ENCODE results near the gene JADE2. TPM values are rescaled to one million over a fixed set of nuclear protein-coding genes. Genes with fewer than 3 reads are reported as not detected.
"Not testable (repeated sequence)": the region's sequence is repeated elsewhere in the genome, so short reads cannot be mapped to it uniquely, and the experiment has no call there.

The JADE2 gene
- total RNA-seq, 1 donor from 2014 or later = 70.2 TPM

GRCh38 chr5:134511796-134512660 is 13.4 kb upstream of the JADE2 start:
- Mint-ChIP-seq H3K36me3 (ENCODE audit: low read depth) (no peaks in the 10 kb centered on the region), H3K27me3 (ENCODE audit: insufficient read depth) (no peaks in the 10 kb centered on the region), H3K4me1 (ENCODE audit: low read depth) (peaks cover 39% of the 10 kb centered on the region), H3K9me3 (no peaks in the 10 kb centered on the region), H3K4me3 (no peak overlapping the region), H3K27ac (peak overlapping the region; percentile 40)
- intact Hi-C loops (cut with micrococcal nuclease) = loop anchor here (1.0 to 2.0 kb wide), 2 partner anchors 9 to 13 kb away; partner anchors contain the start of gene JADE2
- no peak for DNase-seq (ENCODE audit: low spot score)

- Mint-ChIP-seq H3K4me3 (no peak overlapping the region), H3K27me3 (ENCODE audit: insufficient read depth) (no peaks in the 10 kb centered on the region), H3K27ac (no peak overlapping the region), H3K9me3 (no peaks in the 10 kb centered on the region), H3K36me3 (ENCODE audit: low read depth) (no peaks in the 10 kb centered on the region), H3K4me1 (ENCODE audit: low read depth) (peaks cover 33% of the 10 kb centered on the region)
- DNase-seq (ENCODE audit: low spot score) = no peak
- intact Hi-C loops (cut with micrococcal nuclease) = no loop called here
Measured at GRCh38 chr5:134512661-134512999, 12.8 kb upstream of the JADE2 start.

- H3K27me3 Mint-ChIP-seq (ENCODE audit: insufficient read depth) = peaks cover 5% of the 10 kb centered on the region
- intact Hi-C loops (cut with micrococcal nuclease) = no loop called here
- H3K27ac Mint-ChIP-seq = no peak overlapping the region
- peaks cover 14% of the 10 kb centered on the region for H3K4me1 Mint-ChIP-seq (ENCODE audit: low read depth)
- no peaks in the 10 kb centered on the region for H3K36me3 Mint-ChIP-seq (ENCODE audit: low read depth)
- DNase-seq (ENCODE audit: low spot score) = no peak
- no peak overlapping the region for H3K4me3 Mint-ChIP-seq
- H3K9me3 Mint-ChIP-seq = no peaks in the 10 kb centered on the region
Measured at GRCh38 chr5:134515801-134516200, 9.7 kb upstream of the JADE2 start.

DNA sequence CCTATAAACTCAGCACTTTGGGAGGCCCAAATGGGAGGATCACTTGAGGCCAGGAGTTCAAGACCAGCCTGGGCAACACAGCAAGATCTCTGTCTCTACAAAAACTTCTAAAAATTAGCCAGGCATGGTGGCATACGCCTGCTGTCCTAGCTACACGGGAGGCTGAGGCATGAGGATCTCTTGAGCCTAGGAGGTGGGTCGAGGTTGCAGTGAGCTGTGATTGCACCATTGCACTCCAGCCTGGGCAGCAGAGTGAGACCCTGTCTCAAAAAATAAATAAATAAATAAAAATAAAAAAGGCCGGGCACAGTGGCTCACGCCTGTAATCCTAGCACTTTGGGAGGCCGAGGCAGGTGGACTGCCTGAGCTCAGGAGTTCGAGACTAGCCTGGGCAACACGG is 8.5 kb upstream of the JADE2 start:
- H3K9me3 Mint-ChIP-seq; intact Hi-C loops (cut with micrococcal nuclease); H3K4me3 Mint-ChIP-seq; H3K27ac Mint-ChIP-seq; DNase-seq (ENCODE audit: low spot score); H3K36me3 Mint-ChIP-seq (ENCODE audit: low read depth); H3K4me1 Mint-ChIP-seq (ENCODE audit: low read depth): not testable (repeated sequence)
- peaks cover 12% of the 10 kb centered on the region for H3K27me3 Mint-ChIP-seq (ENCODE audit: insufficient read depth)

- Mint-ChIP-seq H3K4me3 (no peak overlapping the region), H3K27me3 (ENCODE audit: insufficient read depth) (peaks cover 12% of the 10 kb centered on the region), H3K27ac (no peak overlapping the region), H3K36me3 (ENCODE audit: low read depth) (no peaks in the 10 kb centered on the region), H3K9me3 (no peaks in the 10 kb centered on the region), H3K4me1 (ENCODE audit: low read depth) (no peaks in the 10 kb centered on the region)
- intact Hi-C loops (cut with micrococcal nuclease) = no loop called here
- DNase-seq (ENCODE audit: low spot score) = no peak
Measured at GRCh38 chr5:134517553-134517952, 7.9 kb upstream of the JADE2 start.

- no peak overlapping the region for H3K4me3 Mint-ChIP-seq
- intact Hi-C loops (cut with micrococcal nuclease) = loop anchor here (10.0 kb wide), 1 partner anchor 325 kb away; the partner anchor contains the start of gene C5orf24
- no peaks in the 10 kb centered on the region for H3K36me3 Mint-ChIP-seq (ENCODE audit: low read depth)
- no peak for DNase-seq (ENCODE audit: low spot score)
- H3K4me1 Mint-ChIP-seq (ENCODE audit: low read depth) = peaks cover 11% of the 10 kb centered on the region
- peaks cover 12% of the 10 kb centered on the region for H3K27me3 Mint-ChIP-seq (ENCODE audit: insufficient read depth)
- no peak overlapping the region for H3K27ac Mint-ChIP-seq
- no peaks in the 10 kb centered on the region for H3K9me3 Mint-ChIP-seq
Measured at GRCh38 chr5:134519989-134520388, 5.5 kb upstream of the JADE2 start.

GRCh38 chr5:134521841-134522240 is 3.6 kb upstream of the JADE2 start:
- Mint-ChIP-seq H3K36me3 (ENCODE audit: low read depth) (no peaks in the 10 kb centered on the region), H3K27me3 (ENCODE audit: insufficient read depth) (peaks cover 14% of the 10 kb centered on the region), H3K4me3 (no peak overlapping the region), H3K27ac (no peak overlapping the region), H3K9me3 (no peaks in the 10 kb centered on the region), H3K4me1 (ENCODE audit: low read depth) (peaks cover 11% of the 10 kb centered on the region)
- DNase-seq (ENCODE audit: low spot score) = no peak
- intact Hi-C loops (cut with micrococcal nuclease) = loop anchor here (10.0 kb wide), 1 partner anchor 323 kb away; the partner anchor contains the start of gene C5orf24

- H3K36me3 Mint-ChIP-seq (ENCODE audit: low read depth) = peaks cover 3% of the 10 kb centered on the region
- peak overlapping the region; percentile 93 for H3K4me3 Mint-ChIP-seq
- peaks cover 14% of the 10 kb centered on the region for H3K27me3 Mint-ChIP-seq (ENCODE audit: insufficient read depth)
- H3K9me3 Mint-ChIP-seq = no peaks in the 10 kb centered on the region
- intact Hi-C loops (cut with micrococcal nuclease) = loop anchor here (1.0 to 10.0 kb wide), 4 partner anchors 13 to 321 kb away; partner anchors contain the start of genes C5orf24 and CAMLG
- peaks cover 19% of the 10 kb centered on the region for H3K4me1 Mint-ChIP-seq (ENCODE audit: low read depth)
- H3K27ac Mint-ChIP-seq = peak overlapping the region; percentile 84
- no peak for DNase-seq (ENCODE audit: low spot score)
Measured at GRCh38 chr5:134523543-134524271, 1.8 kb upstream of the JADE2 start.

GRCh38 chr5:134524272-134524825 is 1.1 kb upstream of the JADE2 start:
- Mint-ChIP-seq H3K4me3 (peak overlapping the region; percentile 93), H3K27ac (peak overlapping the region; percentile 97), H3K27me3 (ENCODE audit: insufficient read depth) (peaks cover 14% of the 10 kb centered on the region), H3K36me3 (ENCODE audit: low read depth) (peaks cover 3% of the 10 kb centered on the region), H3K9me3 (no peaks in the 10 kb centered on the region), H3K4me1 (ENCODE audit: low read depth) (peaks cover 26% of the 10 kb centered on the region)
- DNase-seq (ENCODE audit: low spot score) = peak; percentile 51
- intact Hi-C loops (cut with micrococcal nuclease) = loop anchor here (1.0 to 10.0 kb wide), 4 partner anchors 14 to 320 kb away; partner anchors contain the start of genes C5orf24 and CAMLG

DNA sequence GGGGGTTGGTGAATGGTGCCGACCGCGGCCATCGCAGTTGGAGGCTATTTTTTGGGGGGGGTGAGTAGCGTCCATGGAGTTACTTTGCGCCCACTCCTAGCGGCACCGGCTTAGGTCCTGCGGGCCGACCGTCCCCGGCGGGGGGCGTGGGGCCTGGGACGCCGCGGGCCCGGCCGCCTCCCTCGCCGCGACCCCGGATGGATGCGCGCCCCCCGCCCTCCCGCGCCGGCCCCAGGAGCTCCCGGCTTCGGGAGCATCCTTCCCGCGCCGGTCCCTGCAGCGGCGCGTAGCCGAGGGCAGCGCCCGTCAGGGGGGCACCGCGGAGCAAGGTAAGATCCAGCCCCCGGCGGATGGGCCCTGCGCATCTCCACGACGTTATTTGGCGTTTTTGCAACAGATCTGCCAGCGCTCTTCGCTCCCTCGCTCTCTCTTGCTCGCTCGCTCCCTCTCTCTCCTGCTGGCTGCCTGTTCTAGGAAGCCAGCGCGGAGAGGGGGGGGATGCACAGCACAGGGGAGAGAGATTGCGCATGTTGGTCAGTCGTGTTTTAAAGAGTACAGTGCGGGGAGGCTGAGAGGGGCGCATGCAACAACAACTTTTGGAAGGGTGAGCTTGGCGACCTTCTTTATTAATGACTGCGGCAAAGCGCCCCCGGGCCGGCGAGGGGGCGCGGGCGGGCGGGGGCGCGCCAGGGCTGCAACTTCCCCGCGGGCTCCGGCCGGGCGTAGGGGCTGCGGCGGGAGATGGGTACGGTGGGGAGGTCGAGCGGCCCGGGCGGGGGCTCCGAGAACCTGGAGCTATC is 413 bp downstream of the JADE2 start:
- peak overlapping the region; percentile 99 for H3K4me3 Mint-ChIP-seq
- H3K36me3 Mint-ChIP-seq (ENCODE audit: low read depth) = peaks cover 3% of the 10 kb centered on the region
- intact Hi-C loops (cut with micrococcal nuclease) = loop anchor here (1.0 to 10.0 kb wide), 10 partner anchors 15 to 521 kb away; partner anchors contain the start of genes C5orf24, CAMLG, CDKN2AIPNL and DDX46

DNA sequence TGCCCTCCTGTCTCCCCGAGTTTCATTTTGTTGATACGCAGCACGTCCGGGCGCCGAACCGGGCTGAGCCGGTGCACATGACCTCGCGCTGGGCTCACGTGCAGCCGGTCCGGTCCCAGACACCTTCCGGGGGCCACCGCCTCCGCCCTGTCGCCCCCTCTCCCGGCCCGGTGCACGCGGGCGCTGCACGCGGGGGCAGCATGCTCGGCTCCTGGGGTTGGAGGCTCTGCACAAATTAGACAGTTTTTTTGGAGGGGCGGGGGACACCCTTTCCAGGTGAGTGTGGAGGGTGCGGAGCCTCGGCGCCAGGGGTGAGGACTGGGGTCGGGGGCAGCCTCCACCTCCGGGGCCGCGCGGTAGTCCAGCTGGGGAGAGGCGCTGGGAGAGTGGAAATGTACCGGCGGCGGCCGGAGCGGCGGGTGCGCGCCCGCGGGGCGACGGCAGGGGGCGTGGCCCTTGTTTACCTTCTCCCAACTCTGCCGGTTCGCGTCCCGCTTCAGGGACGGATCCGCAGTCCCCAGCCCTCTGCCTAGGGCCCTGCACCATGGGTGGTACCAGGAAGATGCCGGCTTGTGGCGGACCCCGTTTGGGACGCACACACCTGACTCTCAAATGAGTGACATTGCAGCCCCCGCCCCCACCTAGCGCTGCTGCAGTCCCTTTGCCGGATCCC is 1.1 kb downstream of the JADE2 start:
- peaks cover 3% of the 10 kb centered on the region for H3K36me3 Mint-ChIP-seq (ENCODE audit: low read depth)
- peaks cover 5% of the 10 kb centered on the region for H3K27me3 Mint-ChIP-seq (ENCODE audit: insufficient read depth)
- intact Hi-C loops (cut with micrococcal nuclease) = loop anchor here (1.0 to 10.0 kb wide), 10 partner anchors 17 to 521 kb away; partner anchors contain the start of genes C5orf24, DDX46, SEC24A and SKP1
- peak; percentile 60 for DNase-seq (ENCODE audit: low spot score)
- H3K4me3 Mint-ChIP-seq = peak overlapping the region; percentile 99
- no peaks in the 10 kb centered on the region for H3K9me3 Mint-ChIP-seq
- peaks cover 38% of the 10 kb centered on the region for H3K4me1 Mint-ChIP-seq (ENCODE audit: low read depth)
- H3K27ac Mint-ChIP-seq = peak overlapping the region; percentile 58

More for the DNA sequence above, 413 bp downstream of the JADE2 start:
- peak; percentile 27 for DNase-seq (ENCODE audit: low spot score)
- Mint-ChIP-seq H3K9me3 (no peaks in the 10 kb centered on the region), H3K27ac (peak overlapping the region; percentile 98), H3K4me1 (ENCODE audit: low read depth) (peaks cover 38% of the 10 kb centered on the region), H3K27me3 (ENCODE audit: insufficient read depth) (peaks cover 7% of the 10 kb centered on the region)

Measured in activated T-helper 1 cell treated with anti-CD3 and anti-CD28 coated beads, Interleukin-12 subunit alpha, Interleukin-12 subunit beta, Interleukin-2, Interleukin-4 antibody, amounts not matched to agents 30 ng/mL and 10 ng/mL and 1 ng/mL, durations not matched to agents 14 hours and 24 hours and 36 hours (primary cell).